ENCODE results near the gene SLC19A1. TPM values are rescaled to one million over a fixed set of nuclear protein-coding genes. Genes with fewer than 3 reads are reported as not detected.

The SLC19A1 gene
- total RNA-seq, 1 experiment from 2014 or later, result 25.0 TPM

DNA sequence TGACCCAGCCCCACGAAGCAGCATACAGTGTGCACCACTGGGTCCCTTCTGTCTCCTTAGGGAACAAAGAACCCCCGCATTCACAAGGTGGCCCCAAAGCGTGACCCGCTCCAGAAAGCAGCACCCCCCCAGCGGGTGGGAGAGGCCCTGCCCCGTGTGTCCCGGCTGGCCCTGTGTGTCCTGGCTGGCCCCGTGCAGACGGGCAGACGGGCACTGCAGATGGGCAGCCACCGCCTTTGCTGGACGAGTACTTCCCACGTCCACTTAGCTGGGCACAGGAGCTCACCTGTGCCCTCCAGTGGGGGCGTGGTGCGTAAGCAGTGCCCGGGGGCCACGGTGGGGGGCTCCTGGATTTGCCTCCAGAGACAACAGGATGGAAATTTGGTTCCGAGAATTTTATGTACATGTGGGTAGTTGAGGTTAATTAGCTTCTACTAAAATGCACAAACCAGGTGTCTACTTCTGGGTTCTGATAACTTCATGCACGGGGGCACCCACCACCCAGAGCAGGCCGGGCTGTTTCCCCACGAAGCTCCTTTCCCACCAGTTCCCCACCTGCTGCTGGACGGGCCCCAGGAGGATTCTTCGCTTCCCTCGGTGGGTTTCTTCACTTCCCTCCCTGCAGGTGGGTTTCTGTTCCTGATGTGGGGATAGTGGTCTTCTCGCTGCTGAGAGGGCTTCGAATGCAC lies 33.2 kb upstream of the SLC19A1 start:
- Histone ChIP-seq H3K4me3 (no peak overlapping the region), H4K20me1 (ENCODE audit: insufficient read depth) (no peaks in the 10 kb centered on the region), H2AFZ (no peak overlapping the region), H3K27ac (no peak overlapping the region), H3K27me3 (ENCODE audit: insufficient read depth, low read depth) (peaks cover 83% of the 10 kb centered on the region), H3K4me2 (no peak overlapping the region), H3K9me3 (ENCODE audit: insufficient read depth, low read depth) (no peaks in the 10 kb centered on the region), H3K79me2 (ENCODE audit: low read depth) (no peaks in the 10 kb centered on the region), H3K4me1 (replicated peaks; ENCODE audit: insufficient read depth) (no peaks in the 10 kb centered on the region), H3F3A (ENCODE audit: insufficient read depth, low read depth) (no peaks in the 10 kb centered on the region), H3K36me3 (ENCODE audit: low read depth) (no peaks in the 10 kb centered on the region), H3K9me2 (ENCODE audit: insufficient read depth) (no peaks in the 10 kb centered on the region)
- BruUV-seq (replicated peaks), result no TSS peak
- ChIA-PET POLR2A (ENCODE audit: unreplicated experiment) (no interaction called here), CTCF (no interaction called here)
- DNase-seq, result no peak
- intact Hi-C loops (cut with micrococcal nuclease; ENCODE audit: unreplicated experiment), result no loop called here
- TF ChIP-seq EZH2 (IDR thresholded peaks at IDR 0.05; ENCODE audit: low read depth), result no peak
- TF ChIP-seq, protein P1, sequence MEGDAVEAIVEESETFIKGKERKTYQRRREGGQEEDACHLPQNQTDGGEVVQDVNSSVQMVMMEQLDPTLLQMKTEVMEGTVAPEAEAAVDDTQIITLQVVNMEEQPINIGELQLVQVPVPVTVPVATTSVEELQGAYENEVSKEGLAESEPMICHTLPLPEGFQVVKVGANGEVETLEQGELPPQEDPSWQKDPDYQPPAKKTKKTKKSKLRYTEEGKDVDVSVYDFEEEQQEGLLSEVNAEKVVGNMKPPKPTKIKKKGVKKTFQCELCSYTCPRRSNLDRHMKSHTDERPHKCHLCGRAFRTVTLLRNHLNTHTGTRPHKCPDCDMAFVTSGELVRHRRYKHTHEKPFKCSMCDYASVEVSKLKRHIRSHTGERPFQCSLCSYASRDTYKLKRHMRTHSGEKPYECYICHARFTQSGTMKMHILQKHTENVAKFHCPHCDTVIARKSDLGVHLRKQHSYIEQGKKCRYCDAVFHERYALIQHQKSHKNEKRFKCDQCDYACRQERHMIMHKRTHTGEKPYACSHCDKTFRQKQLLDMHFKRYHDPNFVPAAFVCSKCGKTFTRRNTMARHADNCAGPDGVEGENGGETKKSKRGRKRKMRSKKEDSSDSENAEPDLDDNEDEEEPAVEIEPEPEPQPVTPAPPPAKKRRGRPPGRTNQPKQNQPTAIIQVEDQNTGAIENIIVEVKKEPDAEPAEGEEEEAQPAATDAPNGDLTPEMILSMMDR (conservative IDR thresholded peaks at IDR 0.05), result no peak

GRCh38 chr21:45574691-45575090 lies 32.5 kb upstream of the SLC19A1 start:
- no peak overlapping the region for H3K4me2 ChIP-seq
- H4K20me1 ChIP-seq (ENCODE audit: insufficient read depth), result no peaks in the 10 kb centered on the region
- no TSS peak for BruUV-seq (replicated peaks)
- H2AFZ ChIP-seq, result no peak overlapping the region
- intact Hi-C loops (cut with micrococcal nuclease; ENCODE audit: unreplicated experiment), result no loop called here
- no peaks in the 10 kb centered on the region for H3K9me3 ChIP-seq (ENCODE audit: insufficient read depth, low read depth)
- H3K36me3 ChIP-seq (ENCODE audit: low read depth), result no peaks in the 10 kb centered on the region
- TF ChIP-seq, protein P1 (conservative IDR thresholded peaks at IDR 0.05), result no peak
- TF ChIP-seq EZH2 (IDR thresholded peaks at IDR 0.05; ENCODE audit: low read depth), result no peak
- no peak overlapping the region for H3K27ac ChIP-seq
- CTCF ChIA-PET, result no interaction called here
- no peaks in the 10 kb centered on the region for H3K79me2 ChIP-seq (ENCODE audit: low read depth)
- H3K9me2 ChIP-seq (ENCODE audit: insufficient read depth), result no peaks in the 10 kb centered on the region
- no peaks in the 10 kb centered on the region for H3K4me1 ChIP-seq (replicated peaks; ENCODE audit: insufficient read depth)
- POLR2A ChIA-PET (ENCODE audit: unreplicated experiment), result no interaction called here
- H3K4me3 ChIP-seq, result no peak overlapping the region
- H3K27me3 ChIP-seq (ENCODE audit: insufficient read depth, low read depth), result peaks cover 79% of the 10 kb centered on the region
- no peak for DNase-seq
- no peaks in the 10 kb centered on the region for H3F3A ChIP-seq (ENCODE audit: insufficient read depth, low read depth)

DNA sequence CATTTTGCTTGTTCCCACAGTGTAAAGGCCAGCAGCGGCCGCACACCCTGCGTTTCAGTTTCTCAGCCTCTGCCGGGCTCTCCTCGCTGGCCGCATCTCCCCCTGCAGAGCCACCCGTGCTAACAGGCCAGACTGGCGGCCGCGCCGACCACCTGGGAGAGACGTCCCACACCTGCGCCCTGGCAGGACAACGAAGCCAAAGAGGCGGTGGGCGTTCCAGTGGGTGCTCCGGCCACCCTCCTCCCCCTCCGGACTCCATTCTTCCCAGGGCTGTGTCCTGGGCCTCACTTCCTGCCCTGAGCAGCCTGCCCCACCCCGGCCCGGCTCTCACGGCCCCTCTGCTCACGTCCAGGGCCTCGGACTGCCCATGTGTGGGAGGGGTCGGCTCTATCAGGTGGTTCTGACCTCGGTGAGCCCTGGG lies 31.9 kb upstream of the SLC19A1 start:
- no peak overlapping the region for H3K27ac ChIP-seq
- ChIA-PET POLR2A (ENCODE audit: unreplicated experiment) (no interaction called here), CTCF (no interaction called here)
- H4K20me1 ChIP-seq (ENCODE audit: insufficient read depth), result no peaks in the 10 kb centered on the region
- H2AFZ ChIP-seq, result no peak overlapping the region
- no TSS peak for BruUV-seq (replicated peaks)
- H3K4me2 ChIP-seq, result no peak overlapping the region
- no peaks in the 10 kb centered on the region for H3K9me3 ChIP-seq (ENCODE audit: insufficient read depth, low read depth)
- peaks cover 82% of the 10 kb centered on the region for H3K27me3 ChIP-seq (ENCODE audit: insufficient read depth, low read depth)
- no peaks in the 10 kb centered on the region for H3K4me1 ChIP-seq (replicated peaks; ENCODE audit: insufficient read depth)
- intact Hi-C loops (cut with micrococcal nuclease; ENCODE audit: unreplicated experiment), result no loop called here
- TF ChIP-seq EZH2 (IDR thresholded peaks at IDR 0.05; ENCODE audit: low read depth), result no peak
- TF ChIP-seq, protein P1 (conservative IDR thresholded peaks at IDR 0.05), result no peak
- no peaks in the 10 kb centered on the region for H3F3A ChIP-seq (ENCODE audit: insufficient read depth, low read depth)
- DNase-seq, result no peak
- H3K36me3 ChIP-seq (ENCODE audit: low read depth), result no peaks in the 10 kb centered on the region
- no peak overlapping the region for H3K4me3 ChIP-seq
- no peaks in the 10 kb centered on the region for H3K79me2 ChIP-seq (ENCODE audit: low read depth)
- no peaks in the 10 kb centered on the region for H3K9me2 ChIP-seq (ENCODE audit: insufficient read depth)

Measured in PC-9 (cell line).